Measurements from ENCODE around the gene MYO3B.

DNA sequence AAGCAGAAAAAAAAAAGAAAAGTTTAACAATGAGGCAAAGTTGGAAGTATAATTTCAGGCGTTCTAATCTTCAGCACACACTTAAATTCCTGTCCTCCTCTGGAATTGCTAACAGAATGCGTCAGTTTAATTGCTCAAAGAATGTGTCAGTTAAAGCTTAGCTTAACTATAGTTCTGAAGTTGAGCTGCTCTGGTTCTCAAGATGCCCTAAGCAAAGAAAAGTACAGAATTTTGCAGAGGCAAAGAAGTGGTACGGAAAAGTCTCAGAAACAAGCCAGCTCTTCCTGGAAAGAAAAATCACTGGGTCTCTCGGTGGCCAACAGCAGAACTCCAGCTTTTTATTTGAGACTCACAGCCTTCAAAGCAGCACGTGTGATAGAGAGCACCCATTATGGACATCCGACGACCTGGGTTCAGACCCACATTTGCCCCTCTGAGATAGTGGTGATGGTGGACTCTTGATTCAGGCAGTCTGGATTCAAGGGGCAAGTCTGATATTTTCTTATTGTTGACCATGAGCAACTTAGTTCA, 22.2 kb upstream of the MYO3B start:
- TF ChIP-seq, protein P1, sequence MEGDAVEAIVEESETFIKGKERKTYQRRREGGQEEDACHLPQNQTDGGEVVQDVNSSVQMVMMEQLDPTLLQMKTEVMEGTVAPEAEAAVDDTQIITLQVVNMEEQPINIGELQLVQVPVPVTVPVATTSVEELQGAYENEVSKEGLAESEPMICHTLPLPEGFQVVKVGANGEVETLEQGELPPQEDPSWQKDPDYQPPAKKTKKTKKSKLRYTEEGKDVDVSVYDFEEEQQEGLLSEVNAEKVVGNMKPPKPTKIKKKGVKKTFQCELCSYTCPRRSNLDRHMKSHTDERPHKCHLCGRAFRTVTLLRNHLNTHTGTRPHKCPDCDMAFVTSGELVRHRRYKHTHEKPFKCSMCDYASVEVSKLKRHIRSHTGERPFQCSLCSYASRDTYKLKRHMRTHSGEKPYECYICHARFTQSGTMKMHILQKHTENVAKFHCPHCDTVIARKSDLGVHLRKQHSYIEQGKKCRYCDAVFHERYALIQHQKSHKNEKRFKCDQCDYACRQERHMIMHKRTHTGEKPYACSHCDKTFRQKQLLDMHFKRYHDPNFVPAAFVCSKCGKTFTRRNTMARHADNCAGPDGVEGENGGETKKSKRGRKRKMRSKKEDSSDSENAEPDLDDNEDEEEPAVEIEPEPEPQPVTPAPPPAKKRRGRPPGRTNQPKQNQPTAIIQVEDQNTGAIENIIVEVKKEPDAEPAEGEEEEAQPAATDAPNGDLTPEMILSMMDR (IDR thresholded peaks at IDR 0.05): no peak
- no peak for TF ChIP-seq POLR2AphosphoS5 (IDR thresholded peaks at IDR 0.05)
